HL-60 (cell line): ENCODE measurements around the gene DTX1.

ENCODE experiments used
- DNase-seq, 2 experiments: peaks; one replicate each; pipeline ENCODE4 v3.0.0-alpha.2; 2010 to 2020; ENCODE audit warnings: low read depth in 1 of 2, low spot score in 1 of 2
- H3K27ac ChIP-seq: fragments of 250-450 bp; sonication (Bioruptor Pico); replicated peaks from 2 replicates; pipeline ENCODE4 v1.5.1; 2020; ENCODE audit warnings: mild to moderate bottlenecking, moderate library complexity
- H3K27me3 ChIP-seq: fragments of 250-450 bp; sonication (Bioruptor Pico); 2 replicates; pipeline ENCODE4 v1.5.1; 2021; ENCODE audit warnings: mild to moderate bottlenecking, moderate library complexity; ENCODE audit not compliant: insufficient read depth, poor library complexity, severe bottlenecking
- H3K4me3 ChIP-seq: replicated peaks from 2 replicates; pipeline ENCODE4 v1.5.1; 2011; ENCODE audit warnings: mild to moderate bottlenecking, control low read depth, low read length; ENCODE audit not compliant: insufficient read depth
- CTCF ChIP-seq: IDR thresholded peaks from one replicate; pipeline ENCODE4 v1.5.1; 2011; ENCODE audit warnings: low read length, control low read depth, inconsistent platforms; ENCODE audit not compliant: insufficient read depth
- GABPA ChIP-seq: IDR thresholded peaks from 2 replicates; pipeline ENCODE4 v1.6.1; 2012; ENCODE audit warnings: low read depth
- POLR2AphosphoS5 ChIP-seq: IDR thresholded peaks from 2 replicates; pipeline ENCODE4 v1.6.1; 2012; ENCODE audit warnings: low read depth
- SPI1 ChIP-seq: IDR thresholded peaks from 2 replicates; pipeline ENCODE4 v1.6.1; 2012; ENCODE audit warnings: low read depth, mild to moderate bottlenecking, borderline replicate concordance
- TF ChIP-seq, protein P1 (sequence below): IDR thresholded peaks from 2 replicates; pipeline ENCODE4 v1.6.1; 2012; ENCODE audit warnings: low read depth; ENCODE audit not compliant: insufficient replicate concordance

The DTX1 gene

DNA sequence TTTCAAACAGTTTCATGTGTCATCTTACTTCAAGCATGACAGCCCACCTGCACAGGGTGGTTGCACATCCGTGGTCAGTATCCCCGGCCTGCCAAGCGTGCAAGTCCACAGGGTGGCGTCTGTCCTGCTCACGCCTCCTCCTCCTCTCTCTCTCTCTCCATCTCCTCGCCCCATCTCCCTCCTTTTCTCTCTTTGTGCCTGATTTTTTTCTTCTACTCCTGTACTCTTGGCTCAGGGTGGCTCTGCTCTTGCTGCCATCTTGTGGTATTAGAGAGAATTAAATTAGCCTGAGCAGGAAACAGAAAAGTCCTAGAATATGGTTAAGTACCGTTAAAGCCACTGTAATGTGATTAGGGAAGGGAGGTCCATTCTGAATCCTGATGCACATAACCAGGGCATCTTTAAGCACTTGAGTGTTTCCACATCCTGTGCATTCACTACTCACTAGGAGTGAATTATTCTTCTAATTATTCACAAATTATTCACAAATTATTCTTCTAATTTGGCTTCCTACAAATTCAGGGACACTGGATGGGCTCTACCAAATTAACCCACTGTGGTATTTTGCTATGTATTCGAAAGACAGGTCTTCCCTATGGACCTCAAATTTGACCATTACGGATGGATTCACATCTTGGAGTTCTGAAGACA, 25.5 kb upstream of the DTX1 start:
- no peak for DNase-seq

GRCh38 chr12:113039911-113040445, 16.6 kb upstream of the DTX1 start:
- Histone ChIP-seq H3K27me3 (no peaks in the 10 kb centered on the region), H3K27ac (no peak overlapping the region), H3K4me3 (no peak overlapping the region)
- DNase-seq = no peak
- TF ChIP-seq GABPA (no peak), SPI1 (no peak), POLR2AphosphoS5 (no peak), CTCF (no peak)
- TF ChIP-seq, protein P1, sequence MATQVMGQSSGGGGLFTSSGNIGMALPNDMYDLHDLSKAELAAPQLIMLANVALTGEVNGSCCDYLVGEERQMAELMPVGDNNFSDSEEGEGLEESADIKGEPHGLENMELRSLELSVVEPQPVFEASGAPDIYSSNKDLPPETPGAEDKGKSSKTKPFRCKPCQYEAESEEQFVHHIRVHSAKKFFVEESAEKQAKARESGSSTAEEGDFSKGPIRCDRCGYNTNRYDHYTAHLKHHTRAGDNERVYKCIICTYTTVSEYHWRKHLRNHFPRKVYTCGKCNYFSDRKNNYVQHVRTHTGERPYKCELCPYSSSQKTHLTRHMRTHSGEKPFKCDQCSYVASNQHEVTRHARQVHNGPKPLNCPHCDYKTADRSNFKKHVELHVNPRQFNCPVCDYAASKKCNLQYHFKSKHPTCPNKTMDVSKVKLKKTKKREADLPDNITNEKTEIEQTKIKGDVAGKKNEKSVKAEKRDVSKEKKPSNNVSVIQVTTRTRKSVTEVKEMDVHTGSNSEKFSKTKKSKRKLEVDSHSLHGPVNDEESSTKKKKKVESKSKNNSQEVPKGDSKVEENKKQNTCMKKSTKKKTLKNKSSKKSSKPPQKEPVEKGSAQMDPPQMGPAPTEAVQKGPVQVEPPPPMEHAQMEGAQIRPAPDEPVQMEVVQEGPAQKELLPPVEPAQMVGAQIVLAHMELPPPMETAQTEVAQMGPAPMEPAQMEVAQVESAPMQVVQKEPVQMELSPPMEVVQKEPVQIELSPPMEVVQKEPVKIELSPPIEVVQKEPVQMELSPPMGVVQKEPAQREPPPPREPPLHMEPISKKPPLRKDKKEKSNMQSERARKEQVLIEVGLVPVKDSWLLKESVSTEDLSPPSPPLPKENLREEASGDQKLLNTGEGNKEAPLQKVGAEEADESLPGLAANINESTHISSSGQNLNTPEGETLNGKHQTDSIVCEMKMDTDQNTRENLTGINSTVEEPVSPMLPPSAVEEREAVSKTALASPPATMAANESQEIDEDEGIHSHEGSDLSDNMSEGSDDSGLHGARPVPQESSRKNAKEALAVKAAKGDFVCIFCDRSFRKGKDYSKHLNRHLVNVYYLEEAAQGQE = no peak

More for the DNA sequence above, 25.5 kb upstream of the DTX1 start:
- no peak overlapping the region for H3K27ac ChIP-seq
- TF ChIP-seq, protein P1 = no peak
- TF ChIP-seq SPI1 (no peak), CTCF (peak; percentile 32), POLR2AphosphoS5 (no peak), GABPA (no peak)
- H3K27me3 ChIP-seq = no peaks in the 10 kb centered on the region
- no peak overlapping the region for H3K4me3 ChIP-seq

DNA sequence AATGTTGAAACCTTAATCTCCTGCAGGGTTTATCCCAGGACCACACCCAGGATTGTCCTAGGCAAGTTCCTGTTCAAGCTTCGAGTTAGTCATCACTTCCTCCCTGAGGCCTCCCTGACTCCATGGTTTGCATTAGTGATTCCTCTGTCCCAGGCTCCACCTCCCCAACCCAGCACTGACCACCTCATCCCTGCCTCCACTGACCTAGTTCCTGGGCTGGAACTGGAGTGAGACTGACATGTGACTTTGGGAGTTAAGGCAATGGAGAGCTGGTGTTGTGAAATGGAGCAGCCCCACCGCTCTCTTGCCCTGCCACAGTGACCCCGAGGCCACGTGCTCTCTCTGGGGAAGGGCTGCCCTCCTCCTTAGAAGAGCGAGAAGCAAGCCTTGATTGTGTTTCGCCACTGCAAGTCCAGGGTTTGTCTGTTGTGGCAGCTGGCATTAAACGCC, 15.8 kb upstream of the DTX1 start:
- peak; percentile 50 to 72 for DNase-seq
- TF ChIP-seq SPI1 (peak; percentile 61), GABPA (no peak)
- H3K27ac ChIP-seq = no peak overlapping the region
- no peak overlapping the region for H3K4me3 ChIP-seq
- H3K27me3 ChIP-seq = no peaks in the 10 kb centered on the region

GRCh38 chr12:113041560-113041959, 15.0 kb upstream of the DTX1 start:
- DNase-seq = no peak
- H3K27ac ChIP-seq = no peak overlapping the region
- H3K27me3 ChIP-seq = no peaks in the 10 kb centered on the region
- no peak overlapping the region for H3K4me3 ChIP-seq
- TF ChIP-seq GABPA = no peak
- TF ChIP-seq CTCF = no peak
- TF ChIP-seq, protein P1 = no peak
- no peak for TF ChIP-seq POLR2AphosphoS5
- TF ChIP-seq SPI1 = no peak
